ENCODE measurements around the gene OPA1. TPM values are rescaled to one million over a fixed set of nuclear protein-coding genes. Genes with fewer than 3 reads are reported as not detected.

OPA1 gene
- total RNA-seq, 1 experiment from 2014 or later: 75.4 TPM

GRCh38 chr3:193729601-193730000, 136.6 kb downstream of the OPA1 start:
- Histone ChIP-seq H3K27ac (ENCODE audit: insufficient read length, low read depth, low read length) (no peak overlapping the region), H3K79me1 (ENCODE audit: insufficient read depth, low read depth, low read length, poor library complexity, severe bottlenecking) (no peaks in the 10 kb centered on the region), H2BK12ac (ENCODE audit: insufficient read length, low read depth, low read length) (no peak overlapping the region), H2AK5ac (ENCODE audit: insufficient read length, low read length) (no peak overlapping the region), H4K5ac (ENCODE audit: insufficient read length, low read depth, low read length) (no peak overlapping the region), H3K14ac (ENCODE audit: insufficient read depth, low read length) (no peak overlapping the region), H3K9me3 (ENCODE audit: control insufficient read depth, low read depth, low read length) (no peaks in the 10 kb centered on the region), H2BK5ac (ENCODE audit: insufficient read length, low read length) (no peak overlapping the region), H3K4ac (ENCODE audit: low read depth, low read length) (no peak overlapping the region), H3K23me2 (ENCODE audit: insufficient read length, low read depth, low read length, poor library complexity, severe bottlenecking) (no peaks in the 10 kb centered on the region), H4K8ac (replicated peaks; ENCODE audit: insufficient read length, low read depth, low read length) (no peak overlapping the region), H3K56ac (ENCODE audit: insufficient read length, low read depth, low read length) (no peak overlapping the region), H3K4me2 (ENCODE audit: insufficient read depth, insufficient read length, low read length) (no peak overlapping the region), H2BK15ac (ENCODE audit: low read depth, low read length) (no peak overlapping the region), H3K9ac (ENCODE audit: extremely low read depth, insufficient read length, low read length) (no peak overlapping the region), H2AFZ (ENCODE audit: low read length) (no peak overlapping the region), H3K23ac (ENCODE audit: insufficient read length, low read depth, low read length) (no peak overlapping the region), H3K18ac (ENCODE audit: insufficient read length, low read depth, low read length) (no peak overlapping the region), H2BK120ac (ENCODE audit: low read depth, low read length, poor library complexity, severe bottlenecking) (no peak overlapping the region), H4K91ac (ENCODE audit: insufficient read length, low read depth, low read length) (no peak overlapping the region), H3K4me1 (ENCODE audit: insufficient read depth, low read length) (peaks cover 2% of the 10 kb centered on the region; the same call in 1 of the 2 replicates), H3T11ph (ENCODE audit: low read length) (no peak overlapping the region), H4K20me1 (ENCODE audit: control insufficient read depth, insufficient read depth, insufficient read length) (no peaks in the 10 kb centered on the region), H3K79me2 (ENCODE audit: insufficient read depth, low read length) (no peaks in the 10 kb centered on the region), H3K27me3 (ENCODE audit: insufficient read depth, low read length) (no peaks in the 10 kb centered on the region), H2BK20ac (ENCODE audit: low read depth, low read length, poor library complexity, severe bottlenecking) (no peak overlapping the region)
- Mint-ChIP-seq H3K9me3 (no peaks in the 10 kb centered on the region), H3K27ac (0 out of 7 replicates have a peak overlapping the region, but pooled peaks of 1 of the 3 experiments have one; percentile 70), H3K36me3 (ENCODE audit: insufficient read depth in 1 of 3, low read depth in 3 of 3) (no peaks in the 10 kb centered on the region; a peak in 1 of 7 replicates), H3K4me3 (no peak overlapping the region), H3K4me1 (peaks cover 29 to 35% of the 10 kb centered on the region in 2 experiments), H3K27me3 (ENCODE audit: low read depth) (peaks cover 1% of the 10 kb centered on the region; the same call in 1 of the 2 replicates)
- TF ChIP-seq, protein P1, sequence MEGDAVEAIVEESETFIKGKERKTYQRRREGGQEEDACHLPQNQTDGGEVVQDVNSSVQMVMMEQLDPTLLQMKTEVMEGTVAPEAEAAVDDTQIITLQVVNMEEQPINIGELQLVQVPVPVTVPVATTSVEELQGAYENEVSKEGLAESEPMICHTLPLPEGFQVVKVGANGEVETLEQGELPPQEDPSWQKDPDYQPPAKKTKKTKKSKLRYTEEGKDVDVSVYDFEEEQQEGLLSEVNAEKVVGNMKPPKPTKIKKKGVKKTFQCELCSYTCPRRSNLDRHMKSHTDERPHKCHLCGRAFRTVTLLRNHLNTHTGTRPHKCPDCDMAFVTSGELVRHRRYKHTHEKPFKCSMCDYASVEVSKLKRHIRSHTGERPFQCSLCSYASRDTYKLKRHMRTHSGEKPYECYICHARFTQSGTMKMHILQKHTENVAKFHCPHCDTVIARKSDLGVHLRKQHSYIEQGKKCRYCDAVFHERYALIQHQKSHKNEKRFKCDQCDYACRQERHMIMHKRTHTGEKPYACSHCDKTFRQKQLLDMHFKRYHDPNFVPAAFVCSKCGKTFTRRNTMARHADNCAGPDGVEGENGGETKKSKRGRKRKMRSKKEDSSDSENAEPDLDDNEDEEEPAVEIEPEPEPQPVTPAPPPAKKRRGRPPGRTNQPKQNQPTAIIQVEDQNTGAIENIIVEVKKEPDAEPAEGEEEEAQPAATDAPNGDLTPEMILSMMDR (conservative IDR thresholded peaks at IDR 0.05): no peak
- no peak for DNase-seq
